Pericardium fibroblast (primary cell): Measurements from ENCODE around the gene RBM47. TPM values are rescaled to one million over a fixed set of nuclear protein-coding genes. Genes with fewer than 3 reads are reported as not detected.

Experiments
- total RNA-seq: library from RNA; depleted of rRNA; stranded (reverse); fragments of >200 nt; gene quantifications from 2 replicates; pipeline ENCODE4 v1.2.3, GENCODE V29; 2015

RBM47 gene
- total RNA-seq = 2.2 and 2.6 TPM in 2 replicates

GRCh38 chr4:40629401-40630334 is at the start of gene RBM47:
TSS of gene RBM47 (minus strand) at chr4:40629864. CDS start at chr4:40438893, 190,971 bp downstream.

Other genes with a start within 250 kb of the RBM47 start
- 0.34 TPM in 1 of 2 replicates, not detected in the other for gene NSUN7, start 120.1 kb upstream of the RBM47 start, total RNA-seq